Retinal pigment epithelial cell (primary cell): ENCODE data around the gene PTPRD.

Experiments
- DNase-seq: peaks from one replicate; pipeline ENCODE4 v3.0.0-alpha.2; 2010; ENCODE audit warnings: low read depth
- H3K4me3 ChIP-seq: 2 replicates; pipeline ENCODE4 v1.5.1; 2011; ENCODE audit warnings: mild to moderate bottlenecking, low read length, control low read depth, moderate library complexity
- TF ChIP-seq, protein P1 (sequence below): conservative IDR thresholded peaks from 2 replicates; pipeline ENCODE4 v1.5.1; 2011; ENCODE audit warnings: low read depth, low read length, control low read depth, inconsistent platforms

PTPRD gene

GRCh38 chr9:10566848-10567247 is 46.0 kb downstream of the PTPRD start:
- no peak overlapping the region for H3K4me3 ChIP-seq
- TF ChIP-seq, protein P1, sequence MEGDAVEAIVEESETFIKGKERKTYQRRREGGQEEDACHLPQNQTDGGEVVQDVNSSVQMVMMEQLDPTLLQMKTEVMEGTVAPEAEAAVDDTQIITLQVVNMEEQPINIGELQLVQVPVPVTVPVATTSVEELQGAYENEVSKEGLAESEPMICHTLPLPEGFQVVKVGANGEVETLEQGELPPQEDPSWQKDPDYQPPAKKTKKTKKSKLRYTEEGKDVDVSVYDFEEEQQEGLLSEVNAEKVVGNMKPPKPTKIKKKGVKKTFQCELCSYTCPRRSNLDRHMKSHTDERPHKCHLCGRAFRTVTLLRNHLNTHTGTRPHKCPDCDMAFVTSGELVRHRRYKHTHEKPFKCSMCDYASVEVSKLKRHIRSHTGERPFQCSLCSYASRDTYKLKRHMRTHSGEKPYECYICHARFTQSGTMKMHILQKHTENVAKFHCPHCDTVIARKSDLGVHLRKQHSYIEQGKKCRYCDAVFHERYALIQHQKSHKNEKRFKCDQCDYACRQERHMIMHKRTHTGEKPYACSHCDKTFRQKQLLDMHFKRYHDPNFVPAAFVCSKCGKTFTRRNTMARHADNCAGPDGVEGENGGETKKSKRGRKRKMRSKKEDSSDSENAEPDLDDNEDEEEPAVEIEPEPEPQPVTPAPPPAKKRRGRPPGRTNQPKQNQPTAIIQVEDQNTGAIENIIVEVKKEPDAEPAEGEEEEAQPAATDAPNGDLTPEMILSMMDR, result no peak
- DNase-seq, result no peak

- peak; percentile 11 for DNase-seq
- TF ChIP-seq, protein P1, result no peak
- H3K4me3 ChIP-seq, result no peak overlapping the region
Observed at GRCh38 chr9:10562581-10563343, 50.0 kb downstream of the PTPRD start.

GRCh38 chr9:10548348-10548747 is 64.5 kb downstream of the PTPRD start:
- H3K4me3 ChIP-seq, result no peak overlapping the region
- TF ChIP-seq, protein P1, result no peak
- no peak for DNase-seq

DNA sequence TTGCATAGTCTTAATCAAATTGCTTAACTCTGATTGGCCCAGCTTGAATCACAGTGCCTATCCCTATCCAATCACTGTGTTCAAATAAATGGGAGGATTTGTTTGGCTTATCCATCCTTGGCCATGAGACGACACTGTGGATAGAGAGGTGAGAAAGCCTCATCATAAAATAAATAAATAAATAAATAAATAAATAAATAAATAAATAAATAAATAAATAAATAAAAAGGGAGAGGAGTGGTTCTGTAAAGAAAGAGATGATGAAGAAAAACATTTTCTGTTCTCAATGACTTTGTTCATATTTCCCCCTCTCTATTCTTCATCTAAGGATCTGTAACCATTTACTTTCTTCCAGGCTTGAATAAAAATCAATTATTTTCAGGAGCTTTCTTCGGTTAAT is 74.7 kb downstream of the PTPRD start:
- no peak overlapping the region for H3K4me3 ChIP-seq
- TF ChIP-seq, protein P1, result no peak
- DNase-seq, result no peak

DNA sequence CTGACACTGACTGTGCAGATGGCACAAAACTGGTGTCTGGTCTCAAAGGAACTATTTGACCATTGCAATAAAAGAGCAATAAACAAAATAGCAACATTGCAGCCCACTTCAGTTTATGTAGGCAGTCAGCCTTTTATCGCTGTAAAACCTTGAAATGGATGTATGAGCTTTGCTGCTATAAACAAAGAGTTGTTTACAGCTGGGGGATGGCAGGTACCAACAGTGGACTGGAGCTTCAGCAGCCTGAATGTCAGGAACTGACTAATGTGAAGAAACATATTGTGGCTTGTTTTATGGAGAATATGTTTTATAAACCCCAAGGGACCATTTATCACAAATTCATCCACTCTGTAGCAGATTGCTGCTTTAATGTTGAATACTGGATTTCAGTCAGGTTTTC is 78.0 kb downstream of the PTPRD start:
- DNase-seq, result no peak
- TF ChIP-seq, protein P1, result no peak
- H3K4me3 ChIP-seq, result no peak overlapping the region

DNA sequence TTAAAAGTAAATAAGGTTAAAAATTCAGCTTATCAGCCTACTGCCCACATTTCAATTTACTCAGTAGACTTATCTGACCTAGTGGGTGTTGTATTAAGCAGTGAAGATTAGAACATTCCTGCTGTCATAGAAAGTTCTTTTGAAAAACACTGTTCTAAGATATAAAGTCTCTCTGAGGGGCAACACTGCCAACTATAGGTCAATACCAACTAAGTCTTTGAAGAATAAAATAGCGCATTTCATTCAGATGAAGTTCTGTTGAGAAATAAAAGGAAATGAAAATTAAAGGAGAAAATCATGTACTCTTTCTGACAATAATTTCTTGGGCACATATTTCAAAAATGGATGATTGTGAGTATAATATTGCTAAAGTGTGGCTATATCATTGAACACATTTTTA is 86.8 kb downstream of the PTPRD start:
- no peak overlapping the region for H3K4me3 ChIP-seq
- TF ChIP-seq, protein P1, result peak; percentile 42
- peak; percentile 9 for DNase-seq

- no peak overlapping the region for H3K4me3 ChIP-seq
- TF ChIP-seq, protein P1, result no peak
- no peak for DNase-seq
Observed at GRCh38 chr9:10523164-10523563, 89.6 kb downstream of the PTPRD start.
